IPS-15b (cell line): ENCODE data around the gene EVC2.

ENCODE experiments used
- H3K27me3 ChIP-seq: one replicate; pipeline ENCODE4 v1.6.1; 2013; ENCODE audit warnings: low read length; ENCODE audit not compliant: control insufficient read depth, insufficient read depth
- H3K36me3 ChIP-seq: one replicate; pipeline ENCODE4 v1.6.1; 2013; ENCODE audit warnings: low read length; ENCODE audit not compliant: control insufficient read depth, insufficient read depth
- H3K4me1 ChIP-seq: one replicate; pipeline ENCODE4 v1.6.1; 2013; ENCODE audit warnings: mild to moderate bottlenecking, low read length; ENCODE audit not compliant: control insufficient read depth, insufficient read depth
- H3K4me3 ChIP-seq: one replicate; pipeline ENCODE4 v1.5.1; 2013; ENCODE audit warnings: low read depth, low read length
- H3K9ac ChIP-seq: one replicate; pipeline ENCODE4 v1.6.1; 2013; ENCODE audit warnings: low read depth, mild to moderate bottlenecking, low read length
- H3K9me3 ChIP-seq: one replicate; pipeline ENCODE4 v1.6.1; 2013; ENCODE audit warnings: mild to moderate bottlenecking, low read length; ENCODE audit not compliant: control insufficient read depth, insufficient read depth

EVC2 gene

DNA sequence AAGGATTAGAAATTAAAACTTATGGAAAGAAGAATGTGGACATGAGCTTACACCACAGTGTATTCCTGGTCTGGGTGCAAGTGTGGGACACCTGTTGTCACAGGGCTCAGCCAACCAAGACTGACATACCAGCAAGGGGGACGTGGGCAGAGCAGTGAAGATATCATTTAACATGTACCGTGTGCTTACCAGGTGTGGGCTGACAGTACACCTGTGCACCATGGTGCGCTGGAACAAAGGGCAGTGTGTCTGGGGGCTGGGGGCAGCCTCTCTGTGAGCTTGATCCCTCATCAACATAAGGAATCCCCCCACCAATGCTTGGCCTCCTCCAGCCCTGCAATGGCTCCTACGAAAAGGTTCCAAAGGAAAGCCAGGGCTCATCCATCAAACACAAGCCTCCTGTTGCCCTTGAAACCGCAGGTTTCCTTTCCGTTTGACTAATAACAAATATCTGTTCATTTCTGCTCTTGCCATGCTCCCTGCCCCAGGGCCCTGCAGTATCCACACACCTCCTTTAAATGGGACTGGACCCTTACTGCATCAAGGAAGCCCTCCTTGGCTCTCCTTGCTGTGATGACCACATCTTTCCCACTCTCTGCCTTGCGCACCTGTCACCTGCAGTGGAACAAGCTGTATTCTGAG is 16.7 kb downstream of the EVC2 start:
- H3K36me3 ChIP-seq = peaks cover 17% of the 10 kb centered on the region

DNA sequence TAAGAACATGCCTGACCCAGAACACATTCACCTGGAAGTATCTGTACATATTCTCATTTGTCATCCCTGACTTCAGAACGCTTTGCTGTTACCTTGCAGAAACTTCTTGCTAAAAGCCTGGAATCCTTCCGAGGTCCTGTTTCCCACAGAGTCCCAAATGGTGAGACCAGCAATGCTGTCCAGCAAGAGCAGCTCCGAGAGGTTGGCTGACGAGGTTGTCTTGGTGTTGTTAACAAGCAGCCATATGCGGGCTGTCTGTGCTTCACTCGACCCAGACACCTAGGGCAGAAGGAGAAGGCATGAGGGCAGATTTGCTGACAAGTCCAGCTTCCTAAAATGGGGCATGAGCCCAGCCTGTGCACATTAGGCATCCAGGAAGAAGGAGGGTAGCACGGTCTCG is 19.3 kb downstream of the EVC2 start:
- Histone ChIP-seq H3K4me1 (no peaks in the 10 kb centered on the region), H3K9ac (no peak overlapping the region), H3K4me3 (no peak overlapping the region), H3K9me3 (no peaks in the 10 kb centered on the region), H3K27me3 (no peaks in the 10 kb centered on the region), H3K36me3 (peaks cover 31% of the 10 kb centered on the region)

More for the DNA sequence above, 16.7 kb downstream of the EVC2 start:
- no peak overlapping the region for H3K4me3 ChIP-seq
- no peaks in the 10 kb centered on the region for H3K27me3 ChIP-seq
- no peak overlapping the region for H3K9ac ChIP-seq
- no peaks in the 10 kb centered on the region for H3K4me1 ChIP-seq
- no peaks in the 10 kb centered on the region for H3K9me3 ChIP-seq

DNA sequence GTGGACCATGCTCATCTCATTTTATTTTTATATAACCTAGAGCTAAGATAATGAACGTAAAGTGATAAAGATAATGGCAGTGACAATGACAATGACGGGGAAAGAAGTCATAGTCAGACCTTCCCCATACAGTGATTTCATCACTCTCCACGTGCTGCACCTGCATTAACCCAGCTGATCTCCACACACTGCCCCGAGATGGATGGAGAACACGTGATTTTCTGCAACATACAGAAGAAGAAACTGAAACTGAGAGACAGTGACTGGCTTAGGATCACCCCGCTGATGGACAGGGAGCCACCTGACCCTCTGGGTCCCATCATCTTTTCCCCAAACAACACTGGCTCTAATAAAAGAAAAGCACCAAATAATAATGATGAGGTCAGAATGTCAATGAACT is 22.0 kb downstream of the EVC2 start:
- Histone ChIP-seq H3K4me3 (no peak overlapping the region), H3K36me3 (peaks cover 32% of the 10 kb centered on the region), H3K9me3 (no peaks in the 10 kb centered on the region), H3K27me3 (no peaks in the 10 kb centered on the region), H3K4me1 (no peaks in the 10 kb centered on the region), H3K9ac (no peak overlapping the region)

DNA sequence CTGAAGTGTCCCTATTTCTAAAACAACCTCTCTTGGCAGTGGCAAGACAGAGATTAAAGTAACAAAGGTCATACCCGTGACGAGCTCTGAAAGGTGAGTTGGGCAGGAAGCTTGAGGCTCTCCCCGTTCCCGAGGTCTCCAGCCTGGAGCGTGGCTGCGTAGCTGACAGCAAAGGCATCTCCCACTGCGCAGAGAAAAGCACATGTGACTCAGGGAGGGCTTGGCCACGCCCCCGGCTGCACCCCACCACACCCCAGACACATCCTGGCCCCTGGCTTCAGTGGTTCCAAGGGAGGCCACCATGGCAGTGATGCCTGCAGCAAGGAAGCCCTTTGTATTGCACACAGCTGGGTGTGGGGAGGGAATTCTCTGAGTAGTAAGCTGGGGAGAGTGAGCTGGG is 23.1 kb downstream of the EVC2 start:
- no peaks in the 10 kb centered on the region for H3K9me3 ChIP-seq
- H3K9ac ChIP-seq = no peak overlapping the region
- no peaks in the 10 kb centered on the region for H3K27me3 ChIP-seq
- no peaks in the 10 kb centered on the region for H3K4me1 ChIP-seq
- no peak overlapping the region for H3K4me3 ChIP-seq
- H3K36me3 ChIP-seq = peaks cover 39% of the 10 kb centered on the region

DNA sequence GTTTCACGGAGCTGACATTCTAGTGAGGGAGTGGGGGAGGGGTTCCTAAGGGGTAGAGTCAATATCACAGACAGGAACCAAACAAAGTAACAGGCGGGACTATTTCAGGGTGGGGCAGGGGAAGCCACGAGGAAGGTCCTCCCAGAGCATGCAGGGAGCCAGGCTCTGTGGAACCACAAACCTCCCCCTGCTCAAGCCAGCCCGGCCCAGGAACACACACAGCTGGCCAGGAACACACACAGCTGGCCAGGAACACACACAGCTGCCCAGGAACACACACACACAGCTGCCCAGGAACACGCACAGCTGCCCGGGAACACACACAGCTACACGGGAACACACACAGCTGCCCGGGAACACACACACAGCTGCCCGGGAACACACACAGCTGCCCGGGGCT is 24.8 kb downstream of the EVC2 start:
- no peaks in the 10 kb centered on the region for H3K27me3 ChIP-seq
- no peak overlapping the region for H3K9ac ChIP-seq
- H3K4me1 ChIP-seq = no peaks in the 10 kb centered on the region
- H3K4me3 ChIP-seq = no peak overlapping the region
- peaks cover 36% of the 10 kb centered on the region for H3K36me3 ChIP-seq
- H3K9me3 ChIP-seq = no peaks in the 10 kb centered on the region

DNA sequence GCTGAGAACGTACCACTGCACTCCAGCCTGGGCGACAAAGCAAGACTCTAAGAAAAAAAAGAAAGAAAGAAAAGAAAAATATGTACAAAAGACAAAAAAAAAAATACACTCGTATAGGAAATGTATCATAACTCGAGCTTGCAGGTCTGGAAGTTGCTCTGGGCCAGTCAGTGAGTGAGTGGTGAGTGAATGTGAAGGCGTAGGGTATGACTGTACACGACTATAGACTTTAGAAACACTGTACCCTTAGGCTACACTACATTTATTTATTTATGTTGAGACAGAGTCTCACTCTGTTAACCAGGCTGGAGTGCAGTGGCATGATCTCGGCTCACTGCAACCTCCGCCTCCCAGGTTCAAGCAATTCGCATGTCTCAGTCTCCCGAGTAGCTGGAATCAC is 29.4 kb downstream of the EVC2 start:
- Histone ChIP-seq H3K36me3 (peaks cover 12% of the 10 kb centered on the region), H3K9ac (no peak overlapping the region), H3K27me3 (no peaks in the 10 kb centered on the region), H3K4me3 (no peak overlapping the region), H3K9me3 (no peaks in the 10 kb centered on the region), H3K4me1 (no peaks in the 10 kb centered on the region)

DNA sequence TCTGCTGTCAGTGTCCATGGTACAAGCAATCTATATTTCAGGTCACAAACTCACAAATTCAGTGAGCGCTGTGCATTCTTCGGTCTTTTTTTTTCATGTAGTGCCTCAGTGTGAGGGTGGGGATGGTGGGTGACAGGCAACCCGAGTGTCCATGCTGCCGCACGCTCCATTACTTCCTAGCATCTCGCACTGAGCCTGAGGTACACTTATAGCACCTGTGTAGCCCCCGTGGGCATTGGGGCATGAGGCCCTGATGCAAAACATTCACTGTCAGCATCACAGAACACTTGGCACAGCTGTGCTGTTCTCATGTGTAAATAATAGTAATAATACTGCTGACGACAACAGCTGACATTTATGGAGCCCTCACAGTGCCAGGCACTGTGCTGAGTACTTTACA is 31.6 kb downstream of the EVC2 start:
- Histone ChIP-seq H3K4me3 (no peak overlapping the region), H3K9me3 (no peaks in the 10 kb centered on the region)

DNA sequence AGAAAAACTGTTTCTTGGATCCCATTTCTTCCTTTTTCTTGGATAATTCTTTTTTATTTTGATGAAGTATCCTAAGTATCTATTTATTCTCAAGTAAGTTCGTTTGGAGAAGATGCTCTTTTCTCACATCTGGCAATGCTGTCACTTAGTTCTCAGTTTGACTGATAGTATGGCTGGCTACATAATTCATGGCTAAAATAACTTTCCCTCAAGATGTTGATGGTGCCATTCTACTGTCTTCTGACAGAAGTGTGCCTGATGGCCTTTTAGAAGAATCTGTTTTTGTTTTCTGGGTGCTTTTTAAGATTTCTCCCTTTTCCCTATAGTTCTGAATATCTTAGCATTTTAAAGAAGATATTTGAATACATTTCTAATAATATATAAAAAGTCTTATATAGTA is 41.6 kb downstream of the EVC2 start:
- peaks cover 4% of the 10 kb centered on the region for H3K36me3 ChIP-seq
- H3K9me3 ChIP-seq = no peaks in the 10 kb centered on the region
- H3K27me3 ChIP-seq = no peaks in the 10 kb centered on the region
- H3K9ac ChIP-seq = no peak overlapping the region
- H3K4me1 ChIP-seq = no peaks in the 10 kb centered on the region
- H3K4me3 ChIP-seq = no peak overlapping the region

More for the DNA sequence above, 31.6 kb downstream of the EVC2 start:
- H3K4me1 ChIP-seq = no peaks in the 10 kb centered on the region
- H3K9ac ChIP-seq = no peak overlapping the region
- H3K36me3 ChIP-seq = peaks cover 11% of the 10 kb centered on the region
- no peaks in the 10 kb centered on the region for H3K27me3 ChIP-seq

DNA sequence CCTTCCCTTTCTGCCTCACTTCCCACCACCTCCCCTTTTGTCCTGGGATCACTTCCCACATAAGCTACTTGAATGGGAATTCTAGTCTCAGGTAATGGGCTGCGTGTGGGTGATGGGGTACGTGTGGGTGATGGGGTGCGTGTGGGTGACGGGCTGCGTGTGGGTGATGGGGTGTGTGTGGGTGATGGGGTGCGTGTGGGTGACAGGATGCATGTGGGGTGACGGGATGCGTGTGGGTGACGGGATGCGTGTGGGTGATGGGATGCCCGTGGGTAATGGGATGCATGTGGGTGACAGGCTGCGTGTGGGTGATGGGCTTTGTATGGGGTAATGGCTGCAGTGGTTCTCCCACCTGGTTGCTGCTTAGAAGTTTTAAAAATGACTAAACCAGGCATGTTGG is 43.6 kb downstream of the EVC2 start:
- no peak overlapping the region for H3K4me3 ChIP-seq
- no peak overlapping the region for H3K9ac ChIP-seq
- H3K4me1 ChIP-seq = no peaks in the 10 kb centered on the region
- no peaks in the 10 kb centered on the region for H3K27me3 ChIP-seq
- H3K9me3 ChIP-seq = no peaks in the 10 kb centered on the region
- peaks cover 4% of the 10 kb centered on the region for H3K36me3 ChIP-seq

DNA sequence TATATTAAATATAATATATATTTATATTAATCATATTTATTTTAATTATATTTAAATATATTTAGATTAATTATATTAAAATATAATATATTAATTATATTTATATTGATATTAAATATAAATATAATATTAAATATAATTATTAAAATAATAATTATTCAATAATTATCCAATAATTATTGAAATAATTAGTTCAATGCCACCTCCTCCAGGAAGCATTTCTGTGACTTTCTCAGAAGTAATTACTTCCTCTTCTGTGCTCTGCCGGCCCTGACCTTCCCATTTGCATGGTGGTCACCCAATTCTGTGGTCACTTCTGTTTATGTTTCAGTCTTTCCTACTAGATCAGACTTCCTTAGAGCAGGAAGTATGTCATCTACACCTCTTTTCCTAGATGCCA is 45.8 kb downstream of the EVC2 start:
- H3K9ac ChIP-seq = no peak overlapping the region
- H3K4me3 ChIP-seq = no peak overlapping the region
- H3K9me3 ChIP-seq = no peaks in the 10 kb centered on the region
- no peaks in the 10 kb centered on the region for H3K27me3 ChIP-seq
- peaks cover 4% of the 10 kb centered on the region for H3K36me3 ChIP-seq
- no peaks in the 10 kb centered on the region for H3K4me1 ChIP-seq

DNA sequence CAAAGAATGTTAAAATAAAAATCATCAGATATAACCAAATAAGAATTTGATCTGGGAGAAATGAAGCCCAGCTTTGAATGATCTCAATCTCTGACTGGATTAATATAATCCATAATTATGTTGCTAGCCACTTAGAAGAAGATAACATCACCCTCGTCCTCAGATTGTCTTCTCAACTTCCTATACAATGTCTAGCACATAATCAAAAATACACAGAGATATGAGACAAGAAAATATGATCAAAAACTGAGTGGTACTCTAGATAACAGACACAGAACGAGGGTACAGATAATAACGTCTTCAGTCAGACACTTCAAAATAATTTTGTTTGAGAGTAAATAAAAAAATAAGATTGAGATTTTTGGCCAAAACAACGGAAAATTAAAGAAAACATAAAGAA is 47.1 kb downstream of the EVC2 start:
- peaks cover 4% of the 10 kb centered on the region for H3K36me3 ChIP-seq
- no peaks in the 10 kb centered on the region for H3K4me1 ChIP-seq
- no peaks in the 10 kb centered on the region for H3K9me3 ChIP-seq
- H3K27me3 ChIP-seq = no peaks in the 10 kb centered on the region
- no peak overlapping the region for H3K4me3 ChIP-seq
- H3K9ac ChIP-seq = no peak overlapping the region

DNA sequence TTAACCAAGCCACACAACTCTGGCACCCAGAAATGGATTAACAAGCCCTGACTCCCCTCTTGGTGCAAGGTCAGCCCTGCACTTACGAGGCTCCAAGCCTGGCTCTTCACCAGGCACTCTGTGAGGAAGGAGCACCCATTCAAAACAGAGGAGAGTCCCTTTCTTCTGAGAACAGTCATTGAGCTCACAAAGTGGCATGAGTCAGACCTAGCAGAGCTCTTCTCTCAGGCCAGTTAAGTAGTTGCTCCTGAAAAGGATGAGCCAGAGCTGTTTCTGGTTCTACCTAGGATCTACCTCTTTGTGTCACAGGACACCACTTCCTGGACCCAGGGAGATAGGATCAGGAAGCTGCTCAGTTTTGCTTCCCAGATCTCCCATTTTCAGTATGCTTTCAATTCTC is 48.2 kb downstream of the EVC2 start:
- no peaks in the 10 kb centered on the region for H3K9me3 ChIP-seq
- H3K4me3 ChIP-seq = no peak overlapping the region
- H3K4me1 ChIP-seq = no peaks in the 10 kb centered on the region
- H3K36me3 ChIP-seq = peaks cover 4% of the 10 kb centered on the region
- H3K27me3 ChIP-seq = no peaks in the 10 kb centered on the region
- H3K9ac ChIP-seq = no peak overlapping the region
